ENCODE data around the gene TRIML1. TPM values are rescaled to one million over a fixed set of nuclear protein-coding genes. Genes with fewer than 3 reads are reported as not detected.

TRIML1 gene
- total and polyA plus RNA-seq, 3 experiments from 2014 or later, result not detected

GRCh38 chr4:188160406-188160805 is 21.2 kb downstream of the TRIML1 start:
- Histone ChIP-seq H3K27me3 (ENCODE audit: insufficient read depth, low read length, poor library complexity, severe bottlenecking) (no peaks in the 10 kb centered on the region), H3K27ac (ENCODE audit: low read depth, low read length) (no peak overlapping the region), H3K36me3 (ENCODE audit: insufficient read depth, low read length) (no peaks in the 10 kb centered on the region), H3K9me3 (ENCODE audit: low read length) (no peaks in the 10 kb centered on the region), H3K4me3 (ENCODE audit: low read length) (no peak overlapping the region), H3K4me1 (ENCODE audit: insufficient read depth, low read length) (no peaks in the 10 kb centered on the region)
- CTCF ChIA-PET, result no interaction called here
- Mint-ChIP-seq H3K4me3 (no peak overlapping the region), H3K9me3 (peaks cover 0 to 17% (median 13%) of the 10 kb centered on the region in 5 donors), H3K4me1 (no peaks in the 10 kb centered on the region), H3K27ac (no peak overlapping the region), H3K36me3 (no peaks in the 10 kb centered on the region), H3K27me3 (no peaks in the 10 kb centered on the region)
- no peak for DNase-seq
- POLR2A ChIA-PET, result no interaction called here

- H3K27ac Mint-ChIP-seq, result no peak overlapping the region
- H3K4me1 Mint-ChIP-seq, result no peaks in the 10 kb centered on the region
- no peak overlapping the region for H3K27ac ChIP-seq (ENCODE audit: low read depth, low read length)
- no peaks in the 10 kb centered on the region for H3K27me3 Mint-ChIP-seq
- H3K27me3 ChIP-seq (ENCODE audit: insufficient read depth, low read length, poor library complexity, severe bottlenecking), result no peaks in the 10 kb centered on the region
- no peaks in the 10 kb centered on the region for H3K9me3 ChIP-seq (ENCODE audit: low read length)
- POLR2A ChIA-PET, result no interaction called here
- CTCF ChIA-PET, result no interaction called here
- no peak for DNase-seq
- H3K36me3 Mint-ChIP-seq, result no peaks in the 10 kb centered on the region
- H3K9me3 Mint-ChIP-seq, result peaks cover 0 to 20% (median 15%) of the 10 kb centered on the region in 5 donors
- no peak overlapping the region for H3K4me3 ChIP-seq (ENCODE audit: low read length)
- H3K36me3 ChIP-seq (ENCODE audit: insufficient read depth, low read length), result no peaks in the 10 kb centered on the region
- H3K4me1 ChIP-seq (ENCODE audit: insufficient read depth, low read length), result no peaks in the 10 kb centered on the region
- H3K4me3 Mint-ChIP-seq, result no peak overlapping the region
Measured at GRCh38 chr4:188161167-188161566, 21.9 kb downstream of the TRIML1 start.

GRCh38 chr4:188162698-188163097 is 23.5 kb downstream of the TRIML1 start:
- DNase-seq, result no peak
- CTCF ChIA-PET, result no interaction called here
- H3K4me3 Mint-ChIP-seq, result no peak overlapping the region
- H3K36me3 ChIP-seq (ENCODE audit: insufficient read depth, low read length), result no peaks in the 10 kb centered on the region
- no peaks in the 10 kb centered on the region for H3K36me3 Mint-ChIP-seq
- peaks cover 0 to 21% (median 12%) of the 10 kb centered on the region in 5 donors for H3K9me3 Mint-ChIP-seq
- H3K4me3 ChIP-seq (ENCODE audit: low read length), result no peak overlapping the region
- no peaks in the 10 kb centered on the region for H3K27me3 Mint-ChIP-seq
- no peak overlapping the region for H3K27ac ChIP-seq (ENCODE audit: low read depth, low read length)
- no peaks in the 10 kb centered on the region for H3K4me1 ChIP-seq (ENCODE audit: insufficient read depth, low read length)
- no peaks in the 10 kb centered on the region for H3K4me1 Mint-ChIP-seq
- H3K9me3 ChIP-seq (ENCODE audit: low read length), result no peaks in the 10 kb centered on the region
- no peaks in the 10 kb centered on the region for H3K27me3 ChIP-seq (ENCODE audit: insufficient read depth, low read length, poor library complexity, severe bottlenecking)
- POLR2A ChIA-PET, result no interaction called here
- no peak overlapping the region for H3K27ac Mint-ChIP-seq

- H3K4me3 ChIP-seq (ENCODE audit: low read length), result no peak overlapping the region
- Mint-ChIP-seq H3K36me3 (no peaks in the 10 kb centered on the region), H3K27me3 (peaks cover 0 to 1% of the 10 kb centered on the region in 2 donors), H3K4me3 (no peak overlapping the region), H3K9me3 (peaks cover 6 to 16% (median 10%) of the 10 kb centered on the region in 5 donors), H3K4me1 (no peaks in the 10 kb centered on the region), H3K27ac (no peak overlapping the region)
- DNase-seq, result no peak
- no peak overlapping the region for H3K27ac ChIP-seq (ENCODE audit: low read depth, low read length)
- no peaks in the 10 kb centered on the region for H3K27me3 ChIP-seq (ENCODE audit: insufficient read depth, low read length, poor library complexity, severe bottlenecking)
- H3K9me3 ChIP-seq (ENCODE audit: low read length), result no peaks in the 10 kb centered on the region
- no peaks in the 10 kb centered on the region for H3K4me1 ChIP-seq (ENCODE audit: insufficient read depth, low read length)
- ChIA-PET POLR2A (no interaction called here), CTCF (no interaction called here)
- no peaks in the 10 kb centered on the region for H3K36me3 ChIP-seq (ENCODE audit: insufficient read depth, low read length)
Measured at GRCh38 chr4:188168726-188169373, 29.6 kb downstream of the TRIML1 start.

GRCh38 chr4:188171551-188171950 is 32.3 kb downstream of the TRIML1 start:
- no peaks in the 10 kb centered on the region for H3K36me3 Mint-ChIP-seq
- no peaks in the 10 kb centered on the region for H3K27me3 ChIP-seq (ENCODE audit: insufficient read depth, low read length, poor library complexity, severe bottlenecking)
- ChIA-PET CTCF (no interaction called here), POLR2A (no interaction called here)
- no peak overlapping the region for H3K4me3 Mint-ChIP-seq
- H3K27ac Mint-ChIP-seq, result no peak overlapping the region
- H3K4me1 Mint-ChIP-seq, result no peaks in the 10 kb centered on the region
- H3K9me3 Mint-ChIP-seq, result peaks cover 9 to 18% (median 11%) of the 10 kb centered on the region in 5 donors
- peaks cover 0 to 3% of the 10 kb centered on the region in 2 donors for H3K27me3 Mint-ChIP-seq
- H3K9me3 ChIP-seq (ENCODE audit: low read length), result no peaks in the 10 kb centered on the region
- H3K27ac ChIP-seq (ENCODE audit: low read depth, low read length), result no peak overlapping the region
- no peak for DNase-seq
- no peaks in the 10 kb centered on the region for H3K4me1 ChIP-seq (ENCODE audit: insufficient read depth, low read length)
- H3K36me3 ChIP-seq (ENCODE audit: insufficient read depth, low read length), result no peaks in the 10 kb centered on the region
- H3K4me3 ChIP-seq (ENCODE audit: low read length), result no peak overlapping the region

- Histone ChIP-seq H3K27me3 (ENCODE audit: insufficient read depth, low read length, poor library complexity, severe bottlenecking) (no peaks in the 10 kb centered on the region), H3K9me3 (ENCODE audit: low read length) (no peaks in the 10 kb centered on the region), H3K27ac (ENCODE audit: low read depth, low read length) (no peak overlapping the region), H3K36me3 (ENCODE audit: insufficient read depth, low read length) (no peaks in the 10 kb centered on the region), H3K4me1 (ENCODE audit: insufficient read depth, low read length) (no peaks in the 10 kb centered on the region), H3K4me3 (ENCODE audit: low read length) (no peak overlapping the region)
- ChIA-PET CTCF (no interaction called here), POLR2A (no interaction called here)
- H3K4me1 Mint-ChIP-seq, result no peaks in the 10 kb centered on the region
- H3K4me3 Mint-ChIP-seq, result no peak overlapping the region
- DNase-seq, result no peak
- peaks cover 10 to 25% (median 13%) of the 10 kb centered on the region in 5 donors for H3K9me3 Mint-ChIP-seq
- H3K27ac Mint-ChIP-seq, result no peak overlapping the region
- H3K36me3 Mint-ChIP-seq, result no peaks in the 10 kb centered on the region
- H3K27me3 Mint-ChIP-seq, result peaks cover 0 to 3% of the 10 kb centered on the region in 2 donors
Measured at GRCh38 chr4:188175288-188175687, 36.0 kb downstream of the TRIML1 start.

DNA sequence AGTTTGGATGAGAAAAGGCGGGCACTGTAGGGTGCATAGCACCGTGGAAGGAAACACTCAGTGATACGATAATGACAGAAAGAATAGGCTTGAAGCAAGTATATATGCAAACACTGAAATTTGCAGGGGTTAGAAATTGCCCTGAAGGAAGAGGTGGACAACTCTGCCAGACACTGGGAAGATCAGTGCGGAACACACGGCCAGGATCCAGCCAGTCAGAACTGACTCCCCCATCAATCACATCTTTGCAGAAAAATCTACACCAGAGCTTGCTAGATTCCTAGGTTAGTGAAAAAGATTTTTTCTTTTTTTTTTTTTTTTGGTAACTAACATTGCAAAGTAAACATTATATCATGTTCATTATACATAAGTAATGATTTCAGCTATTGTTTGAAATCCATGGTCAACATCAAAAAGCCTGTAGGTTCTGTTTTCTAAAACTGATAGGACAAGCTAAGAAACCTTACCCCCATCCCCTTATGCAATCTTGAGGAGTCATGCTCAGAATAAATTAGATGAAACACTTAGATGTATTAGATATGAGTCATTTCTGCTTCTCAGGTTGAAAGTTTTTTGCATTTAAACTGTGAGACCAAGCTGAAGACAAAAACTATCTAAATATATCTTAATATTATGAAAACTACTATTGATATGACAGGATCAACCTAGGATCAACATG is 38.9 kb downstream of the TRIML1 start:
- Histone ChIP-seq H3K27ac (ENCODE audit: low read depth, low read length) (no peak overlapping the region), H3K4me3 (ENCODE audit: low read length) (no peak overlapping the region), H3K27me3 (ENCODE audit: insufficient read depth, low read length, poor library complexity, severe bottlenecking) (no peaks in the 10 kb centered on the region), H3K36me3 (ENCODE audit: insufficient read depth, low read length) (no peaks in the 10 kb centered on the region), H3K9me3 (ENCODE audit: low read length) (no peaks in the 10 kb centered on the region), H3K4me1 (ENCODE audit: insufficient read depth, low read length) (no peaks in the 10 kb centered on the region)
- Mint-ChIP-seq H3K4me1 (no peaks in the 10 kb centered on the region), H3K27me3 (peaks cover 0 to 1% of the 10 kb centered on the region in 2 donors), H3K4me3 (no peak overlapping the region), H3K36me3 (no peaks in the 10 kb centered on the region), H3K9me3 (peaks cover 12 to 29% (median 16%) of the 10 kb centered on the region in 5 donors), H3K27ac (no peak overlapping the region)
- no peak for DNase-seq
- ChIA-PET POLR2A (no interaction called here), CTCF (no interaction called here)

DNA sequence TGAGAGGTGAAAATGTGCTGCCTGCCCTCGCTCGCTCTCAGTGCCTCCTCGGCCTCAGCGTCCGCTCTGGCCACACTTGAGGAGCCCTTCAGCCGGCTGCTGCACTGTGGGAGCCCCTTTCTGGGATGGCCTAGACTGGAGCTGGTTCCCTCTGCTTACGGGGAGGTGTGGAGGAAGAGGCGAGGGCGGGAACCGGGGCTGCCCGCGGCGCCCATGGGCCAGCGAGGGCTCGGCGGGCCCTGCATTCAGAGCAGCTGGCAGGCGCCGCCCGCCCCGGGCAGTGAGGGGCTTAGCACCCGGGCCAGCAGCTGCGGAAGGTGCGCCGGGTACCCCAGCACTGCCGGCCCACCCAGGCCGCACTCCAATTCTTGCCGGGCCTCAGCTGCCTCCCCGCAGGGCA is 39.6 kb downstream of the TRIML1 start:
- Mint-ChIP-seq H3K4me1 (no peaks in the 10 kb centered on the region), H3K27ac (no peak overlapping the region), H3K4me3 (no peak overlapping the region), H3K9me3 (peaks cover 12 to 29% (median 16%) of the 10 kb centered on the region in 5 donors), H3K36me3 (no peaks in the 10 kb centered on the region), H3K27me3 (peaks cover 0 to 1% of the 10 kb centered on the region in 2 donors)
- Histone ChIP-seq H3K27ac (ENCODE audit: low read depth, low read length) (no peak overlapping the region), H3K9me3 (ENCODE audit: low read length) (no peaks in the 10 kb centered on the region), H3K36me3 (ENCODE audit: insufficient read depth, low read length) (no peaks in the 10 kb centered on the region), H3K4me3 (ENCODE audit: low read length) (no peak overlapping the region), H3K4me1 (ENCODE audit: insufficient read depth, low read length) (no peaks in the 10 kb centered on the region), H3K27me3 (ENCODE audit: insufficient read depth, low read length, poor library complexity, severe bottlenecking) (no peaks in the 10 kb centered on the region)
- ChIA-PET CTCF (no interaction called here), POLR2A (no interaction called here)
- no peak for DNase-seq

Measured in CD8-positive, alpha-beta memory T cell (primary cell).